ENCODE measurements around the gene R3HDM2.

Gene R3HDM2

GRCh38 chr12:57465747-57466505, 35.1 kb upstream of the R3HDM2 start:
- DNase-seq = no peak

- DNase-seq = no peak
These were observed 34.3 kb upstream of the R3HDM2 start for GRCh38 chr12:57465030-57465746.

GRCh38 chr12:57464569-57464968, 33.7 kb upstream of the R3HDM2 start:
- no peak for DNase-seq

GRCh38 chr12:57462912-57463253, 32.0 kb upstream of the R3HDM2 start:
- DNase-seq = no peak

- DNase-seq = peak; percentile 93
These were observed 31.5 kb upstream of the R3HDM2 start for GRCh38 chr12:57462251-57462911.

GRCh38 chr12:57461917-57462250, 31.0 kb upstream of the R3HDM2 start:
- peak; percentile 26 for DNase-seq

- peak; percentile 45 for DNase-seq
These were observed 30.6 kb upstream of the R3HDM2 start for GRCh38 chr12:57461276-57461916.

GRCh38 chr12:57460841-57461275, 30.0 kb upstream of the R3HDM2 start:
- no peak for DNase-seq

GRCh38 chr12:57460468-57460784, 29.6 kb upstream of the R3HDM2 start:
- DNase-seq = no peak

- peak; percentile 29 for DNase-seq
These were observed 29.1 kb upstream of the R3HDM2 start, which contains the start of gene GLI1 for GRCh38 chr12:57459750-57460467. Gene GLI1, plus strand, starts transcription at chr12:57459785. Its CDS starts 3,907 bp downstream, at chr12:57463692.

- peak; percentile 96 for DNase-seq
These were observed 28.4 kb upstream of the R3HDM2 start for GRCh38 chr12:57459055-57459749.

- DNase-seq = no peak
These were observed 27.8 kb upstream of the R3HDM2 start for GRCh38 chr12:57458665-57459054.

GRCh38 chr12:57456737-57457490, 26.1 kb upstream of the R3HDM2 start:
- DNase-seq = no peak

GRCh38 chr12:57456145-57456700, 25.4 kb upstream of the R3HDM2 start:
- DNase-seq = peak; percentile 83

GRCh38 chr12:57455374-57456144, 24.7 kb upstream of the R3HDM2 start:
- no peak for DNase-seq

GRCh38 chr12:57454566-57455373, 23.9 kb upstream of the R3HDM2 start, which contains the start of gene INHBE:
Gene INHBE, plus strand, starts transcription at chr12:57455307. Its CDS starts 230 bp downstream, at chr12:57455537.
- no peak for DNase-seq

- no peak for DNase-seq
These were observed 23.3 kb upstream of the R3HDM2 start for GRCh38 chr12:57454213-57454565.

GRCh38 chr12:57452937-57453509, 22.2 kb upstream of the R3HDM2 start:
- DNase-seq = peak; percentile 84

Measured in hematopoietic multipotent progenitor cell treated with erythropoietin and hydrocortisone succinate and interleukin-3 and kit ligand, for 6 days (in vitro differentiated cells).